ENCODE measurements around the gene RGS6. TPM values are rescaled to one million over a fixed set of nuclear protein-coding genes. Genes with fewer than 3 reads are reported as not detected.
A peak's percentile ranks its signal among the peaks of the same experiment; 100 is the strongest.

Gene RGS6
- total RNA-seq, 1 donor from 2014 or later, result not detected

GRCh38 chr14:72017290-72017689 lies 85.1 kb downstream of the RGS6 start:
- Mint-ChIP-seq H3K4me3 (no peak overlapping the region), H3K36me3 (ENCODE audit: low read depth) (no peaks in the 10 kb centered on the region), H3K4me1 (no peaks in the 10 kb centered on the region), H3K9me3 (no peaks in the 10 kb centered on the region), H3K27me3 (peaks cover 23% of the 10 kb centered on the region), H3K27ac (no peak overlapping the region)
- DNase-seq, result no peak
- no peak for ATAC-seq (ENCODE audit: low read depth)
- POLR2A ChIA-PET, result no interaction called here
- CTCF ChIA-PET, result no interaction called here
- TF ChIP-seq CTCF (IDR thresholded peaks at IDR 0.05), result no peak
- intact Hi-C loops (cut with micrococcal nuclease), result no loop called here

GRCh38 chr14:72023128-72024042 lies 91.2 kb downstream of the RGS6 start:
- peaks cover 24% of the 10 kb centered on the region for H3K27me3 Mint-ChIP-seq
- POLR2A ChIA-PET, result no interaction called here
- H3K27ac Mint-ChIP-seq, result no peak overlapping the region
- CTCF ChIA-PET, result interaction anchor here (0.6 to 1.2 kb wide), 2 partner anchors 12 to 879 kb away, joined by 3 read pairs; no protein-coding TSS in a partner anchor
- no peaks in the 10 kb centered on the region for H3K36me3 Mint-ChIP-seq (ENCODE audit: low read depth)
- DNase-seq (no peak), ATAC-seq (ENCODE audit: low read depth) (no peak)
- intact Hi-C loops (cut with micrococcal nuclease), result loop anchor here (1.0 kb wide), 1 partner anchor 397 kb away; no protein-coding TSS in a partner anchor
- H3K4me3 Mint-ChIP-seq, result no peak overlapping the region
- H3K9me3 Mint-ChIP-seq, result no peaks in the 10 kb centered on the region
- no peaks in the 10 kb centered on the region for H3K4me1 Mint-ChIP-seq
- TF ChIP-seq CTCF (IDR thresholded peaks at IDR 0.05), result no peak

- no peak for TF ChIP-seq CTCF (IDR thresholded peaks at IDR 0.05)
- CTCF ChIA-PET, result interaction anchor here (0.6 to 1.2 kb wide), 2 partner anchors 13 to 271 kb away, joined by 3 read pairs; no protein-coding TSS in a partner anchor
- ATAC-seq (ENCODE audit: low read depth) (peak; percentile 50), DNase-seq (no peak)
- H3K9me3 Mint-ChIP-seq, result no peaks in the 10 kb centered on the region
- H3K36me3 Mint-ChIP-seq (ENCODE audit: low read depth), result no peaks in the 10 kb centered on the region
- H3K27ac Mint-ChIP-seq, result no peak overlapping the region
- H3K27me3 Mint-ChIP-seq, result peaks cover 24% of the 10 kb centered on the region
- intact Hi-C loops (cut with micrococcal nuclease), result loop anchor here (1.0 kb wide), 1 partner anchor 396 kb away; no protein-coding TSS in a partner anchor
- H3K4me1 Mint-ChIP-seq, result no peaks in the 10 kb centered on the region
- POLR2A ChIA-PET, result no interaction called here
- H3K4me3 Mint-ChIP-seq, result no peak overlapping the region
Measured at GRCh38 chr14:72024043-72024407, 91.8 kb downstream of the RGS6 start.

- H3K36me3 Mint-ChIP-seq (ENCODE audit: low read depth), result no peaks in the 10 kb centered on the region
- no peak for ATAC-seq (ENCODE audit: low read depth)
Measured at GRCh38 chr14:72024504-72024903, 92.3 kb downstream of the RGS6 start.

More at GRCh38 chr14:72024504-72024903, 92.3 kb downstream of the RGS6 start:
- Mint-ChIP-seq H3K27me3 (peaks cover 21% of the 10 kb centered on the region), H3K27ac (no peak overlapping the region), H3K4me3 (no peak overlapping the region), H3K9me3 (no peaks in the 10 kb centered on the region), H3K4me1 (no peaks in the 10 kb centered on the region)
- ChIA-PET POLR2A (no interaction called here), CTCF (interaction anchor here (0.6 to 1.2 kb wide), 2 partner anchors 14 to 270 kb away, joined by 3 read pairs; no protein-coding TSS in a partner anchor)
- no peak for TF ChIP-seq CTCF (IDR thresholded peaks at IDR 0.05)
- intact Hi-C loops (cut with micrococcal nuclease), result loop anchor here (1.0 kb wide), 1 partner anchor 396 kb away; no protein-coding TSS in a partner anchor
- DNase-seq, result no peak
